ENCODE results near the gene ENGASE. TPM values are rescaled to one million over a fixed set of nuclear protein-coding genes. Genes with fewer than 3 reads are reported as not detected.

ENGASE gene
- total RNA-seq, 1 experiment from 2014 or later: 34.5 TPM

DNA sequence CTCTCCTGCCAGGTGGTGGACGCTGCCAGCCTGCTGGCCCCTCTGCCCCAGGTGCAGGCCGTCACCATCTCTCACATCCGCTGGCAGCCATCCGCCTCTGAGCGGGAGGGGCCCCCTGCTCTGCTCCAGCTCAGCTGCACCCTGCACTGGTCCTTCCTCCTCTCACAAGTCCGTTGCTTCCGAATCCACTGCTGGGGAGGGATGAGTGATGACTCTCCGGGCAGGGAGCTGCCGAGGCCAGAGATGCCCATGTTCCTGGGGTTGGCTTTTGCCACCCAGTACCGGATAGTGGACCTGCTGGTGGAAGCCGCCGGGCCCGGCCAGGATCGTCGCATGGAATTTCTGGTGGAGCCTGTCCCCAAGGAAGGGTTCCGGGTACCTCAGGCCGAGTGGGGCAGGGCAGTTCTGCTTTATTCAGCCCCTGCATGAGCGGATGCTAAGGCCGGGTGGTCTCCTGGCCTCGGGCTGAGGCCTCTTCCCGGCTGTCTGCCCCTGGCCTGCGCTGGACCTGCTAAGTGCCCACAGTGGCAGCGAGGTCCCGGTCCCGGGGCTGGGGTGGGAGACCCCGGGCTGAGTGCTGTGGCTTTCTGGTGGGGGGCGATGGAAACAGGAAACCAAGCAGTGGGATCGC, 11.4 kb downstream of the ENGASE start:
- TF ChIP-seq, protein P1, sequence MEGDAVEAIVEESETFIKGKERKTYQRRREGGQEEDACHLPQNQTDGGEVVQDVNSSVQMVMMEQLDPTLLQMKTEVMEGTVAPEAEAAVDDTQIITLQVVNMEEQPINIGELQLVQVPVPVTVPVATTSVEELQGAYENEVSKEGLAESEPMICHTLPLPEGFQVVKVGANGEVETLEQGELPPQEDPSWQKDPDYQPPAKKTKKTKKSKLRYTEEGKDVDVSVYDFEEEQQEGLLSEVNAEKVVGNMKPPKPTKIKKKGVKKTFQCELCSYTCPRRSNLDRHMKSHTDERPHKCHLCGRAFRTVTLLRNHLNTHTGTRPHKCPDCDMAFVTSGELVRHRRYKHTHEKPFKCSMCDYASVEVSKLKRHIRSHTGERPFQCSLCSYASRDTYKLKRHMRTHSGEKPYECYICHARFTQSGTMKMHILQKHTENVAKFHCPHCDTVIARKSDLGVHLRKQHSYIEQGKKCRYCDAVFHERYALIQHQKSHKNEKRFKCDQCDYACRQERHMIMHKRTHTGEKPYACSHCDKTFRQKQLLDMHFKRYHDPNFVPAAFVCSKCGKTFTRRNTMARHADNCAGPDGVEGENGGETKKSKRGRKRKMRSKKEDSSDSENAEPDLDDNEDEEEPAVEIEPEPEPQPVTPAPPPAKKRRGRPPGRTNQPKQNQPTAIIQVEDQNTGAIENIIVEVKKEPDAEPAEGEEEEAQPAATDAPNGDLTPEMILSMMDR (IDR thresholded peaks at IDR 0.05; ENCODE audit: unreplicated experiment): no peak
- CTCF ChIA-PET: interaction anchor here (0.6 to 19.7 kb wide), 8 partner anchors 39 to 622 kb away, joined by 3 to 273 read pairs (median 6); no protein-coding TSS in a partner anchor
- POLR2A ChIA-PET: interaction anchor here (0.9 to 3.3 kb wide), 2 partner anchors 13 to 306 kb away, joined by 3 to 12 read pairs; no protein-coding TSS in a partner anchor

DNA sequence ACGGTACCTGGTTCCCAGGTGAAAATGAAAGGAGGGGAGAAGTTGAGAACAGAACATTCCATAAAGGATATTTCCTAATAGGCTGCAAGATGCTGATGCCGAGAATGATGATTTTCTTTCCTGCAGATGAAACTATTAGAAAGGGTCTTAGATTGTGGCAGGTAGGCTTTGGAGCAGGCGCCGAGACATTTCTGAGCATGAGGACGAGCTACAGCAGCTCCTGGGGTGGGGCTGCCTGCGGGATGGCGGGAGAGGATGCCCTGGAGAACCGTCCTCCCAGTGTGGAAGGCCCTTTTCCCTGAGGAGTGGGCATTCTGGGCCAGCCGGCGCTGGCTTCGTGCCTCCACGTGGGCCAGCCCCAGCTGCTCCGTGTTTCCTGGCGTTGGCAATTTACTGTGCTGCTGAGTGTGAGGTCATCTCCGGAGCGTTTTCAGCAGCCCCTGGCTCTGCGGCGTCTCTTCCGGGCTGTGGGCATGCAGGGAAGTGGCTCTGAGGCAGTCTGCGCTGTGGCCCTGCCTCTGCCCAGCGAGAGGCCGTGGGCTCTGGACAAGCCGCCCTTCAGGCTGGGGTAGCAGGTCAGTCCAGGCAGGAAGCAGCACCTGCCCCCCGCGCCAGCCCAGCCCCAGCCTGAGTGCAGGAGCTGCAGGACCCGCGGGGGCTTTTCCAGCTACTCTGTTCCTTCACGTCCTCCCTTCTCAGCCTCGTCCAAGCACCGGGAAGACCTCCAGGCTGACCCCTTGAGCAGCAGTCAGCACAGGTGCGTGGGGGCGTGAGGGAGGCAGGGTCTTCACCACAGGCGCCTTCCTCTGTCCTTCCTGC, 12.2 kb downstream of the ENGASE start:
- no peaks in the 10 kb centered on the region for H3K4me1 Mint-ChIP-seq (ENCODE audit: insufficient read depth, unreplicated experiment)
- BruUV-seq (replicated peaks): no TSS peak
- H3K9me3 Mint-ChIP-seq (ENCODE audit: unreplicated experiment): no peaks in the 10 kb centered on the region
- TF ChIP-seq, protein P1 (IDR thresholded peaks at IDR 0.05; ENCODE audit: unreplicated experiment): no peak
- H3K27ac Mint-ChIP-seq (ENCODE audit: low read depth, unreplicated experiment): no peak overlapping the region
- no peaks in the 10 kb centered on the region for H3K27me3 Mint-ChIP-seq (ENCODE audit: insufficient read depth, unreplicated experiment)
- H3K4me3 Mint-ChIP-seq (ENCODE audit: unreplicated experiment): no peak overlapping the region
- peaks cover 22% of the 10 kb centered on the region for H3K36me3 Mint-ChIP-seq (ENCODE audit: insufficient read depth, unreplicated experiment)
- ChIA-PET CTCF (interaction anchor here (0.6 to 19.7 kb wide), 26 partner anchors 12 to 749 kb away, joined by 3 to 273 read pairs (median 4); no protein-coding TSS in a partner anchor), POLR2A (interaction anchor here (0.9 to 3.3 kb wide), 2 partner anchors 14 to 306 kb away, joined by 3 to 12 read pairs; no protein-coding TSS in a partner anchor)
- intact Hi-C loops (cut with micrococcal nuclease): loop anchor here (1.0 to 2.0 kb wide), 2 partner anchors 102 to 306 kb away; no protein-coding TSS in a partner anchor
- no peak for DNase-seq (ENCODE audit: unreplicated experiment)

More for the DNA sequence above, 11.4 kb downstream of the ENGASE start:
- Mint-ChIP-seq H3K27me3 (ENCODE audit: insufficient read depth, unreplicated experiment) (no peaks in the 10 kb centered on the region), H3K36me3 (ENCODE audit: insufficient read depth, unreplicated experiment) (peaks cover 28% of the 10 kb centered on the region), H3K4me1 (ENCODE audit: insufficient read depth, unreplicated experiment) (no peaks in the 10 kb centered on the region), H3K27ac (ENCODE audit: low read depth, unreplicated experiment) (no peak overlapping the region), H3K4me3 (ENCODE audit: unreplicated experiment) (no peak overlapping the region), H3K9me3 (ENCODE audit: unreplicated experiment) (no peaks in the 10 kb centered on the region)
- TSS peak; percentile 14 for BruUV-seq (replicated peaks)
- no peak for DNase-seq (ENCODE audit: unreplicated experiment)
- intact Hi-C loops (cut with micrococcal nuclease): loop anchor here (2.0 kb wide), 1 partner anchor 103 kb away; no protein-coding TSS in a partner anchor

DNA sequence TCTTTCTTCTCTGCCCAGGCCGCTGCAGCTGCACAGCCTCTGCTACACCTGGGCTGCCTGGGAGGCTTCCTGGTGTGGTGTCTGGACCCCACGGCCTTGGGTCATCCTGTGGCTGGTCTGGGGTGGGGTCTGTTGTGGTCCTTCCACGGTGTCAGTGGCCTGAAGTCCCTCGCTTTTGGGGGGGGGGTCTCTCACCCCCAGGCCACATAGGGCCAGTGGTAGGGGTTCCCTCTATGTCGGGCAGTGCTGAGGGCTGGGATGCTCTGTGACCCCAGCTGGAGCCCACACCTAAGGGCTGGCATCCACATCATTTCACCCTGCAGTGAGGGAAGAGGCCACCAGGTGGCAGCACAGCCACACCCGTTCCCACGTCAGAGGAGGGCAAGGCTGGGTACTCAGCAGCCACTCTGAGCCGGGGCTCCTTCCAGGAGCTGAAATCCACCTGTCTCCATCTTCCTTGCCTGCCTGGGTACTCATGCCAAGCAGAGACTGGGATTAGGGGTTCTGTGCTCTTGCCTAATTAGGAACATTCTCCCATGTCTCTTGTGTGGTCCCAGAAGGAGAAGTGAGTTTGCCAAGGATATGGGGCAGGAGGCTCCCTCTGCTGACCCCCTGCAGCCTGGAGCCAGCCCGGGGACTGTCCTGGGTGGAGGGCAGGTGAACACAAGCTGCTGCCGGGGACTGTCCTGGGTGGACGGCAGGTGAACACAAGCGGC, 13.0 kb downstream of the ENGASE start:
- DNase-seq (ENCODE audit: unreplicated experiment): peak; percentile 70
- no peaks in the 10 kb centered on the region for H3K4me1 Mint-ChIP-seq (ENCODE audit: insufficient read depth, unreplicated experiment)
- TF ChIP-seq, protein P1 (IDR thresholded peaks at IDR 0.05; ENCODE audit: unreplicated experiment): peak; percentile 74

More for the DNA sequence above, 13.0 kb downstream of the ENGASE start:
- Mint-ChIP-seq H3K4me3 (ENCODE audit: unreplicated experiment) (no peak overlapping the region), H3K9me3 (ENCODE audit: unreplicated experiment) (no peaks in the 10 kb centered on the region), H3K36me3 (ENCODE audit: insufficient read depth, unreplicated experiment) (peaks cover 17% of the 10 kb centered on the region), H3K27ac (ENCODE audit: low read depth, unreplicated experiment) (no peak overlapping the region), H3K27me3 (ENCODE audit: insufficient read depth, unreplicated experiment) (peaks cover 7% of the 10 kb centered on the region)
- intact Hi-C loops (cut with micrococcal nuclease): loop anchor here (1.0 to 2.0 kb wide), 2 partner anchors 101 to 306 kb away; no protein-coding TSS in a partner anchor
- ChIA-PET CTCF (interaction anchor here (0.6 to 19.7 kb wide), 35 partner anchors 9 to 748 kb away, joined by 3 to 273 read pairs (median 3); no protein-coding TSS in a partner anchor), POLR2A (interaction anchor here (3.3 kb wide), 1 partner anchor 305 kb away, joined by 12 read pairs; no protein-coding TSS in a partner anchor)
- BruUV-seq (replicated peaks): no TSS peak

All from MCF 10A (cell line).